OCI-LY1 (cell line): ENCODE measurements around the gene C10orf95.

Experiments
- H2AFZ ChIP-seq: fragments of 200-600 bp; sonication (generic), shearing (Covaris generic); 2 replicates; pipeline ENCODE4 v1.6.0; 2014; ENCODE audit warnings: antibody characterized with exemption, mild to moderate bottlenecking, low read length
- H3F3A ChIP-seq: fragments of 200-600 bp; sonication (generic), shearing (Covaris generic); 2 replicates; pipeline ENCODE4 v1.6.0; 2014; ENCODE audit warnings: mild to moderate bottlenecking, antibody characterized with exemption, low read length, moderate library complexity; ENCODE audit not compliant: insufficient read depth
- H3K27ac ChIP-seq: fragments of 200-600 bp; sonication (generic); 2 replicates; pipeline ENCODE4 v1.5.1; 2014; ENCODE audit warnings: low read length, mixed run types, mild to moderate bottlenecking, low read depth; ENCODE audit not compliant: poor library complexity, severe bottlenecking
- H3K27me3 ChIP-seq: fragments of 200-600 bp; sonication (generic); 2 replicates; pipeline ENCODE4 v1.6.0; 2014; ENCODE audit warnings: antibody characterized with exemption, mild to moderate bottlenecking, low read length, moderate library complexity; ENCODE audit not compliant: insufficient read depth
- H3K36me3 ChIP-seq: fragments of 200-600 bp; sonication (generic); 2 replicates; pipeline ENCODE4 v1.6.1; 2014; ENCODE audit warnings: mild to moderate bottlenecking, antibody characterized with exemption, low read length, moderate library complexity, mixed read lengths; ENCODE audit not compliant: insufficient read depth
- H3K4me1 ChIP-seq: fragments of 200-600 bp; sonication (generic); 2 replicates; pipeline ENCODE4 v1.5.1; 2014; ENCODE audit warnings: mild to moderate bottlenecking, low read length, moderate library complexity; ENCODE audit not compliant: insufficient read depth, severe bottlenecking
- H3K4me2 ChIP-seq: fragments of 200-600 bp; sonication (generic), shearing (Covaris generic); 2 replicates; pipeline ENCODE4 v1.6.1; 2014; ENCODE audit warnings: low read length
- H3K4me3 ChIP-seq: fragments of 200-600 bp; sonication (generic); 2 replicates; pipeline ENCODE4 v1.5.1; 2014; ENCODE audit warnings: low read length, low read depth, mild to moderate bottlenecking, mixed read lengths; ENCODE audit not compliant: poor library complexity, severe bottlenecking
- H3K79me2 ChIP-seq: fragments of 200-600 bp; shearing (Covaris generic); 2 replicates; pipeline ENCODE4 v1.6.1; 2016; ENCODE audit warnings: mixed run types, low read length, mixed read lengths; ENCODE audit not compliant: insufficient read depth
- H3K9ac ChIP-seq: fragments of 200-600 bp; sonication (generic), shearing (Covaris generic); 2 replicates; pipeline ENCODE4 v1.6.1; 2014; ENCODE audit warnings: mild to moderate bottlenecking, low read length, mixed read lengths
- H3K9me2 ChIP-seq: fragments of 200-600 bp; sonication (generic), shearing (Covaris generic); 2 replicates; pipeline ENCODE4 v1.6.1; 2014; ENCODE audit warnings: low read depth, mild to moderate bottlenecking, low read length, mixed read lengths
- H3K9me3 ChIP-seq: fragments of 200-600 bp; shearing (Covaris generic); 2 replicates; pipeline ENCODE4 v1.6.1; 2014; ENCODE audit warnings: low read length, mixed read lengths
- H4K20me1 ChIP-seq: fragments of 200-600 bp; sonication (generic), shearing (Covaris generic); 2 replicates; pipeline ENCODE4 v1.6.0; 2016; ENCODE audit warnings: mild to moderate bottlenecking, low read length; ENCODE audit not compliant: insufficient read depth
- CTCF ChIP-seq: fragments of 200-600 bp; sonication (generic), shearing (Covaris generic); IDR thresholded peaks from 2 replicates; pipeline ENCODE4 v1.5.1; 2017; ENCODE audit warnings: mild to moderate bottlenecking, antibody characterized with exemption, low read length, moderate library complexity, mixed read lengths
- EZH2 ChIP-seq: fragments of 200-600 bp; sonication (generic), shearing (Covaris generic); IDR thresholded peaks from 2 replicates; pipeline ENCODE4 v1.8.0; 2017; ENCODE audit warnings: borderline replicate concordance, mixed run types, mild to moderate bottlenecking, antibody characterized with exemption, low read length, moderate library complexity, mixed read lengths

C10orf95 gene

DNA sequence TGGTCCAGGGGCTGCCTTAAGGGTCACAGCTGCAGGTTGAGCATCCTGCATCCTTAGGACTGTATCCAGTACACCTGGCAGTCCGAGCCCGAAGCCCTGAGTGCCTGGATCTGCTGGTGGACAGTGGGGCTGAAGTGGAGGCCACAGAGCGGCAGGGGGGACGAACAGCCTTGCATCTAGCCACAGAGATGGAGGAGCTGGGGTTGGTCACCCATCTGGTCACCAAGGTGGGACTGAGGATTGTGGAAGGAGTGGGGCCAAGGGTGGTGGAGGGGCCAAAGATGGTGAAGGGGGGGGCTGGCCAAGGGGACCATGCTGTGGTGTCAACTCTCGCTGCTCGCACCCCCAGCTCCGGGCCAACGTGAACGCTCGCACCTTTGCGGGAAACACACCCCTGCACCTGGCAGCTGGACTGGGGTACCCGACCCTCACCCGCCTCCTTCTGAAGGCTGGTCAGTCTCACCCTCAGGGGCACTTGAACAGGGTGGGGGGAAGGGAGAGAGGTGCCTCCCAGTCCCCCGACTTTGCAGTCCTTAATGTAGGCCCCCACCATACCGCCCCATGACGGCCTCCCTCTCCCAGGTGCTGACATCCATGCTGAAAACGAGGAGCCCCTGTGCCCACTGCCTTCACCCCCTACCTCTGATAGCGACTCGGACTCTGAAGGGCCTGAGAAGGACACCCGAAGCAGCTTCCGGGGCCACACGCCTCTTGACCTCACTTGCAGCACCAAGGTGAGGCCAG is 50.6 kb downstream of the C10orf95 start:
- Histone ChIP-seq H3K27me3 (no peaks in the 10 kb centered on the region), H3K9ac (no peak overlapping the region), H3K9me3 (no peaks in the 10 kb centered on the region), H3K36me3 (no peaks in the 10 kb centered on the region; the same call in 1 of the 2 replicates), H3K4me2 (no peak overlapping the region), H3K27ac (no peak overlapping the region), H3K4me3 (no peak overlapping the region), H2AFZ (no peak overlapping the region), H4K20me1 (no peaks in the 10 kb centered on the region), H3K9me2 (no peaks in the 10 kb centered on the region), H3F3A (no peaks in the 10 kb centered on the region), H3K4me1 (peaks cover 19% of the 10 kb centered on the region), H3K79me2 (no peaks in the 10 kb centered on the region)
- TF ChIP-seq EZH2 (no peak), CTCF (no peak)

DNA sequence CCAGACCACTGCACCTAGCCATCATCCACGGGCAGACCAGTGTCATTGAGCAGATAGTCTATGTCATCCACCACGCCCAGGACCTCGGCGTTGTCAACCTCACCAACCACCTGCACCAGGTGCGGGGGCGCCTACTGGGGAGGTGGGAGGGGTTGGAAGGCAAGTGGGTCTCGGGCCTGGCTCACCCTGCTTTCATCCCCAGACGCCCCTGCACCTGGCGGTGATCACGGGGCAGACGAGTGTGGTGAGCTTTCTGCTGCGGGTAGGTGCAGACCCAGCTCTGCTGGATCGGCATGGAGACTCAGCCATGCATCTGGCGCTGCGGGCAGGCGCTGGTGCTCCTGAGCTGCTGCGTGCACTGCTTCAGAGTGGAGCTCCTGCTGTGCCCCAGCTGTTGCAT is 51.3 kb downstream of the C10orf95 start:
- Histone ChIP-seq H3K79me2 (no peaks in the 10 kb centered on the region), H3F3A (no peaks in the 10 kb centered on the region), H2AFZ (no peak overlapping the region), H3K4me3 (peak overlapping the region; percentile 59), H3K4me2 (peak overlapping the region; percentile 67; the same call in 1 of the 2 replicates), H3K9ac (no peak overlapping the region; the same call in 1 of the 2 replicates), H3K27me3 (no peaks in the 10 kb centered on the region), H3K9me2 (no peaks in the 10 kb centered on the region), H3K36me3 (no peaks in the 10 kb centered on the region; the same call in 1 of the 2 replicates), H3K4me1 (peaks cover 19% of the 10 kb centered on the region), H4K20me1 (no peaks in the 10 kb centered on the region), H3K9me3 (no peaks in the 10 kb centered on the region), H3K27ac (no peak overlapping the region)
- TF ChIP-seq EZH2: no peak
- no peak for TF ChIP-seq CTCF
